GM19025 (cell line): ENCODE results near the gene NEGR1.

Experiments used
- ATAC-seq: cut with Tn5 transposase; IDR thresholded peaks from one replicate; pipeline ENCODE4 v1.9.1; 2021; ENCODE audit warnings: mild to moderate bottlenecking, low read depth, moderate library complexity; ENCODE audit not compliant: unreplicated experiment

Gene NEGR1

DNA sequence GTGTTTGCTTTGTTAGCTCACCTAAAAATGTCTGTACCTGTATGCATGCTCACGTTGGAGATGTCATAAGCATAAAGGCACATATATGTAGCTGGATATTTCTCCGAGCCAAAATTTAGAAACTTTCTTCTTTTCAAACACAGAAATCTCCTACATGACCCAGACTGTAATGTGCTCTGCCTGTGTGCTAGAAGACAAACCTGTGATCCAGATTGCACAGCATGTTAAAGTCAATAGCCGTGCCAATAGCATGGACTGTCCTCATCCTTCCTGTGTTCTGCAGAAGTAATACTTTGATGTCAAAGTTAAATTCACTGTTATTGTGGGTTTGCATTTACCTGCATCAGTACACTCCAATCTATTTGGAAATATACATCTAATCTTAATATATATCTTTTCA is 855.3 kb downstream of the NEGR1 start:
- ATAC-seq: no peak

GRCh38 chr1:71424536-71424935 is 857.8 kb downstream of the NEGR1 start:
- no peak for ATAC-seq

DNA sequence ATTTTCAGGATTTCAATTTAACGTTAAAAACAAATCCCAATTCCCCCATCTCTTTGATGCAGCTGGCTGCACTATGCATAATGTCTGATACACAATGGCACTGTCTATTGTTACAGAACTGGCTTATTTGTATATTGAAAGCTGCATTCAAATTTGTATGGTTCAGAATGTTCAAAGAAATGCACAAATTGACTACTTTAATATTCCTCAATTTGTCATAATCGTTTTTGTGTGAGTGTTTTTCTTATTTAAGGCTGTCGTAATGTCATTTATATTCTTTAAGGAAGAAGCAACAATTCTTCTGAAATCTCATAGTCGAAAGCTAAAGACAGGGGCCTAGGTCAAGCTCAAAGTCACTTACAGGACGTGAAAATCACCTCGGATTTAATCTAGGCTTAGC is 860.1 kb downstream of the NEGR1 start:
- ATAC-seq: no peak

- ATAC-seq: no peak
Measured at GRCh38 chr1:71417421-71417820, 864.9 kb downstream of the NEGR1 start.

DNA sequence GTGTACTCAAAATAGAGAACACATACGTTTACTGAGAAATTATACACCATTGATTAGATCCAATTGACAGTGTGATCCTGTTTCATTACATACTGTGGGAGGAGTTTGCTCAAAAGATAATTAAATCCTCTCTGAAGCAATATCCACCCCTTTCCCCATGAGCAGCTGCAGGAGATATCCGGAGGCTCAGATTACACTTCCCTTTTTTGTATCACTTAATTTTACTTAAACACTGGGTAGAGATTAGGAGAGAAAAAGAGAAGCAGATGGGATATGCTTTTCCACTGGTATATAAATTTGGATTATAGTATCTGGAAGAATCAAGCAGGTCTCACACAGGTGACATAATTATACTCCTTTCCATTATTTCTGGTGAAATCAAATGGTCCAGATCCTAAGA is 868.2 kb downstream of the NEGR1 start:
- ATAC-seq: no peak

- ATAC-seq: no peak
Measured at GRCh38 chr1:71413441-71414175, 868.7 kb downstream of the NEGR1 start.

- no peak for ATAC-seq
Measured at GRCh38 chr1:71400050-71400449, 882.3 kb downstream of the NEGR1 start.

DNA sequence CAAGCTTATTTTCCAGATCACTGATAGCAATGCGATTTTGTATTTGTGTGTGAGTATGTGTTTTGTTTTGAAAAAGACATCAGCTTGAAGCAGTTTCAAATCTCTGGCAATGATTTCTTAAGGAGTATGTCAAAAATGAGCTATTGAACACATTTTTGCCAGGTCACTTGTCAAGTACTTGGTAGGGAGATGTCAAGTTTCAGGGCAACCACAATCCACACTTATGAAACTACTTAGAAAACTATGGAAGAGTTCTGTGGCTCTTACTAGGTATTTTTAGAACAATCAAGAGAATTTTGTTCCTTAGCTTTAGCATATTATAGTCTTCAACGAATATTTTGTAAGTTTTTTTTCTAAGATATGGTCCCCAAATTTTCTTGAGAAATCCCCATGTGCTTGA is 882.7 kb downstream of the NEGR1 start:
- ATAC-seq: no peak

DNA sequence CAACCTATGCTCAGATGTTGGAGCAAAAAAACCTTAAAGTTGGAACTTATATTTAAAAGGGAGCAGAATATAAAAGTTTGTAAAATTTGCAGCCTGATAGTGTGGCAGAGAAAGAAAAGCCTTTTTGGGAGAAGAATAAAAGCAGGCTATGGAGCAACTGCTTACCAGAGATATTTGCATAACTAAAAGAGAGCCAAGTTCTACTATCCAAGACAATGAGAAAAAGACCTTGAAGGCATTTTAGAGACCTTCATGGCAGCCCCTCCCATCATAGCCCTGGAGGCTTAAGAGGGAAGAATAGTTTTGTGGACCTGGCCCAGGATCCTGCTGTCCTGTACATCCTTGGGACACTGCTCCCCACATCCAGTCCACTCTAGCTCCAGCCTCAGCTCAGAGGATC is 889.0 kb downstream of the NEGR1 start:
- ATAC-seq: no peak

- no peak for ATAC-seq
Measured at GRCh38 chr1:71390518-71390917, 891.8 kb downstream of the NEGR1 start.

DNA sequence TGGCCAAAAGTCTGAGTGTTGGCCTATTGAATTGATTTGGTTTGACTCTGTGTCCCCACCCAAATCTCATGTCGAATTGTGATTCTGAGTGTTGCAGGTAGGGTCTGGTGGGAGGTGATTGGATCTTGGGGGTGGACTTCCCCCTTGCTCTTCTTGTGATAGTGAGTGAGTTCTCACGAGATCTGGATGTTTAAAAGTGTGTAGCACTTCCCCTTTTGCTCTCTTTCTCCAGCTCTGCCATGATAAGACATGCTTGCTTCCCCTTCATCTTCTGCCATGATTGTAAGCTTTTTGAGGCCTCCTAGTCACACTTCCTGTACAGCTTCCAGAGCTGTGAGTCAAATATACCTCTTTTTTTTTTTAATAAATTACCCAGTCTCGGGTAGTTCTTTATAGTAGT is 904.5 kb downstream of the NEGR1 start:
- ATAC-seq: no peak

DNA sequence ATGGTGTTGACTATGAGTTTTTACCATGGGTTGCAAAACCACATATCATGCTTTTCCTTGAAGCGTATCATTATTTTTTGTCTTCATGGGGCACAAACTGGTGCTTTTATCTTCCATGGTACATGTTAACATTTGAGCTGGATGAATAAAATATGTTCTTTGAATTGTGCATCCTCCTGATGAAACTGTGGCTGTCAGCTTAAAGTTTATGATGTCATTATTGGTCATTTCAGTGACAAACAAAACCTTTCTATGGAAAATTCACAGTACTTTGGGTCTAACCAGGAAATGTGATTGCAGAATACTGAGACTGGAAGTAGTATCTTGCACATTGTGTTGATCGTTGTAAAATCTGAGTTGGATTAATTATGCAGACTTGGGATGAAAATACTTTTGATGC is 909.8 kb downstream of the NEGR1 start:
- ATAC-seq: no peak

GRCh38 chr1:71371581-71371980 is 910.8 kb downstream of the NEGR1 start:
- ATAC-seq: no peak

- no peak for ATAC-seq
Measured at GRCh38 chr1:71364236-71364635, 918.1 kb downstream of the NEGR1 start.

GRCh38 chr1:71362691-71363090 is 919.6 kb downstream of the NEGR1 start:
- ATAC-seq: no peak

DNA sequence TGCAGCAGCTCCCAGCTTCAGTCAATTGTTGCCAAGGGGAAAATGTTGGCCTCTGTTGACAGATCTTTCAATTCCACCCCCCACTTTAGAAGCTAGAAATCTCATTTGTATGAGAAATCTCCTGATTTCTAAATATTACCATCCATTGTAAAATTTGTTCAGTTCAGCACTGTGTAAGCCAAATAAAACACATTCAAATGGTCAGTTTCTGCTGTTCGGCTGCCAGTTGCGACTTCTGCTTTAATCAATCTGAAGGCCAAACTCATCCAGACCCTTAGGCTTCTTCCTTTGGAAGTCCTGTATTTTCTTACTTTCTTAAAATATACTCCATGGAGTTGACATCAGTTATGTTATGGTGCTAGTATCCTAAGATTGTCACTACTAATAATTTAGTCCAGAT is 920.3 kb downstream of the NEGR1 start:
- ATAC-seq: no peak

DNA sequence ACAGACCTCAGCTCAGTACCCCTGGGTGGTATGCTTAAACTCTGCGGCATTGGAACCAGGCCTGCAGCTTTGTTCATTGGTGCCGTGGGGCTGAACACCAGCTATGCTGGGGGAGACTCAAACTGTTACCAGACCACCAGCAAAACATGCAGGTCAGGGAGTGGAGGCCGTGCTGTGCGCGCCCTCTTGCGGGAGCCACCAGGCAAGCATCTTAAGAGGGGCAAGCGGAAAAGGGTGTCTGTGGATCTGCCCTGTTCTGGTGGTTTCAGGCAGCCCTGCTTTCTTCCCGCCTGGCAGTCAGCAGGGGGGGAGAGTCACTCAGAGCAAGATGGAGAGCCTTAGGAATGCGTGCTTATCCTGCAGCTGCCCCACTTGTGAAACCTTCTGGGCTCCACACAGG is 924.6 kb downstream of the NEGR1 start:
- ATAC-seq: no peak

DNA sequence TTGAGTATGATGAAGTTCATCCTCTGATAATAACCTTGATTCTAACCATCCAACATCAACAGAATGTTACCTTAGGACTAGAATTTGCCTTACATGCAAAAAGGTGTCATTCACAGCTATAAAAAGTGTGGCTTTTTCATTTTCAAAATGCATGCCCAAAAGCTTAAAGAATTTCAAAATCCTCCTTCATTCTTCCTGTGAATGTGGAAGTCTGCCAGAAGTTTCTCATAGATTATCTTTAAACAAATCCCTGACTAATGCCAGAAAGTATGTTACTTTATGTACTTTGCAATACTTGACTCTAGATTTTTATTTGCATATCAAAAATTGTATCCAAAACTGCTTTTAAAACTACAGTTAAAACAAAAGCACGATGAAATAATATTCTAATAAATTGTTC is 930.9 kb downstream of the NEGR1 start:
- ATAC-seq: no peak

DNA sequence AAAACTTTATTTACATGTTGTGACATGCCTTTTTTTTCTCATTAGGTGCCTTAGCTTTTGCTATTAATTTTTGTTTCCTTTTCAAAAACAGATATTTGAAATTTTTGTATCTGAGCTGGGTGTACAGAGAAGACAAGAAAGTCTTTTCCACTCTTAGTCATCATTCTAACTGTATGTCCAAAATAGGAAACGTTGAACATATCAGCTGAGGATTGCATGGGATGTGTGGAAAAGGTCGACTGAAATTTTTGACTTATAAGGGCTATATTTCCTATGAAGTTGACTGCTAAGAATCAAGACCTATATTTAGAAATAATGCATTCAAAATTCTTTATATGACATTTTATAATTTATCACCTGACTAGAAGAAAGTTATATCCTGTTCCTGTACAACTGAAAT is 931.5 kb downstream of the NEGR1 start:
- ATAC-seq: no peak

DNA sequence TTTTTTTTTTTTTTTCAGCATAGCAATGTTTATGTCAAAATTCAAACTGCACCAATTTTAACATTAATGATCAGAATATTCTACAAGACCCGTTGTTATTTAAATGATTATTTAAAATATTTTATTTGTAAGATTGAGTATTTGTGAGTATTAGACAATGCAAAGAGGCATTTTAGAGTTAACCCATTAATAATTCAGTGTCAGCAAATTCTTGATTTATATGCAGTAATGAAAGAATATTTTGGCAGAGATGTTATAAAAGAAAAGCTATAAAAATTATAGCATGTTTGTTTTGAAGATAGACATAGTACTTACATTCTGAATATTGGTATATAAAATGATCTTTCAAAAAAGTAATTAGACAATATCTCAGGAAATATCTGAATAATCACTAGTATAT is 932.0 kb downstream of the NEGR1 start:
- no peak for ATAC-seq
